GM19463 (cell line): Measurements from ENCODE around the gene C2CD2L.
"Not testable (repeated sequence)": the region's sequence is repeated elsewhere in the genome, so short reads cannot be mapped to it uniquely, and the experiment has no call there.

Experiments
- ATAC-seq: cut with Tn5 transposase; IDR thresholded peaks from one replicate; pipeline ENCODE4 v1.9.1; 2021; ENCODE audit warnings: mild to moderate bottlenecking, moderate library complexity; ENCODE audit not compliant: unreplicated experiment

Gene C2CD2L

GRCh38 chr11:119149018-119149785 is 42.1 kb downstream of the C2CD2L start, which contains the start of gene ABCG4:
Gene ABCG4, plus strand, starts transcription at chr11:119149052. Its CDS starts 914 bp downstream, at chr11:119149966.
- no peak for ATAC-seq

- no peak for ATAC-seq
Measured at GRCh38 chr11:119149786-119150275, 42.7 kb downstream of the C2CD2L start.

DNA sequence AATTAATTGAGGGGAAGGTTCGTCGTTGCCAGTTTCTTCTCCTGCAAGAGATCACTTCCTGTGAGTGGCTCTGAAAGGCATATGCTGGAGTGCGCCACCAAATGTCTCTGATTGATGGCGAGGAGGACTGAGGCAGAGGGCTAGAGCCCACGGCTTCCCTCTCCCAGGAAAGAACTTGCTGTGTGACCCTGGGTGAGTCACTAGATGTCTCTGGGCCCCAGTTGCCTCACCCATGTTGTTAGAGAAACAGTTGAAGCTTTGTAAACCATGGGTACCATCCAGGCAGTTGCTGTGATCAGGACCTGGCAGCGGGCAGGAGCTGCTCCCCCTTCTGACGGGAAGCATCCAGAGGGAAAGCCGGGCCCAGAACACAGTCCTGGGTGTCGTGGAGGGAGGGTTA is 44.9 kb downstream of the C2CD2L start:
- ATAC-seq, result no peak

DNA sequence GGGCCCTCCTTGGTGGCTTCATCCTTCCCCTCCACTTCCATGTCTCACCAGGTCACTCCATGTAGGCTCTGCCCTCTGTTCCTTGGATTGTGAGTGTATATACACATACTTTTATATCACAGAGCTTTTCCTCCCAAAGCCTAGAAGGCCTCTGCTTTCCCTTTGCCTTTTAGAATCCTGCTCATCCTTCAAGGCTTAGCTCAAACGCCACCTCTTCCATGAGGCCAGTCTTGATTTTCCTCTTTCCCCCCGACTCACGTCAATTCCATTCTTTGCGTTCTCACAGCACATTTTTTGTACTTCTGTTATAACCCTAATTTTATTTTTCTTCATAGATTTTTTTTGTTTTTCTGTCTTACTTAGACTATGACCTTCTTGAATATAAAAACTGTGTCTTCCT is 45.5 kb downstream of the C2CD2L start:
- ATAC-seq, result no peak

DNA sequence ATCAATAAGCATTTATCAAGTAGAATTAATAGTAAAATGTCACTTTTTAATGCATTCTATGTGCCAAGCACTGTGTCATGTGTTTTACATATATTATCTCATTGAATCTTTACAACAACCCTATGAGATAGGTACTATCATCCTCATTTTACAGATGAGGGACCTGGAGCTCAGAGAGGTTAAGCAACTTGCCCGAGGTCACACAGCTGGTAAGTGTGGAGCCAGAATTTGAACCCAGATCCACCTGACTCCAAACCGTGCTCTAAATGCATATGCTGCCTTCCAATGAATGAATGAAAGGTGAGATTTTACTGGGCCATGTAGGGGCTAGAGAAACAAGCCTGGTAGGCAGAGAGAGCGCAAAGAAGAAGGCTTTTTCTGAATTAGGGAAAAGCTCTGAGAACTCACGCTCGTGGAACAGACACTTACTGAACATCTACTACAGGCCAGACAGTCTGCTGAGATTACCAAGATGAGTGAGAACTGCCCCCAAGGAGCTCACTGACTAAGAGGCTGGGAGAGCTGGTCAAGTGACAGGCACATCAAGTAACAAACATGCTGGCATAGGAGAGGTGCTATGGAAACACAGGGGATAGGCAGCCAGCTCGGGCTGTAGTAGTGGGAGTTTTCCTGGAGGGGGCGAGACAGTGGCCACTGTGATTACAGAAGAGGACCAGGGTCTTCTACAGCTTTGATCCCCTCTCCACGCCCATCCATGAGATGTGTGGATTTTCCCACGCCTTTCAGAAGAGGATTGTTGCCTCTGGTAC is 46.1 kb downstream of the C2CD2L start:
- no peak for ATAC-seq

GRCh38 chr11:119154178-119154577 is 47.0 kb downstream of the C2CD2L start:
- ATAC-seq, result no peak

GRCh38 chr11:119155733-119156492 is 48.8 kb downstream of the C2CD2L start:
- no peak for ATAC-seq

- no peak for ATAC-seq
Measured at GRCh38 chr11:119156496-119156895, 49.4 kb downstream of the C2CD2L start.

- ATAC-seq, result no peak
Measured at GRCh38 chr11:119157063-119157462, 49.9 kb downstream of the C2CD2L start.

DNA sequence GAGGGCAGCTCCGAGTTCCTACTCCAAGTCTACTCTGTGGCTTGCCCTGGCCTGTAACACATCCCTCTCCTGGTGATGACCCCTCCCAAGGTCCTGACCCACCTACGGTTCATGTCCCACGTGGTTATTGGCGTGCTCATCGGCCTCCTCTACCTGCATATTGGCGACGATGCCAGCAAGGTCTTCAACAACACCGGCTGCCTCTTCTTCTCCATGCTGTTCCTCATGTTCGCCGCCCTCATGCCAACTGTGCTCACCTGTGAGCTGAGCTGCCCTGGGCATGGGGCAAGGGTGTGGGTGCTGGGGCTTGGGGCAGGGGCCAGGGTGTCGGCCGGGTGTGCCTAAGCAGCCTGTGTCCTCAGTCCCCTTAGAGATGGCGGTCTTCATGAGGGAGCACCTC is 51.3 kb downstream of the C2CD2L start:
- no peak for ATAC-seq

GRCh38 chr11:119160151-119160550 is 53.0 kb downstream of the C2CD2L start:
- ATAC-seq, result no peak

- ATAC-seq, result no peak
Measured at GRCh38 chr11:119161871-119162270, 54.7 kb downstream of the C2CD2L start.

DNA sequence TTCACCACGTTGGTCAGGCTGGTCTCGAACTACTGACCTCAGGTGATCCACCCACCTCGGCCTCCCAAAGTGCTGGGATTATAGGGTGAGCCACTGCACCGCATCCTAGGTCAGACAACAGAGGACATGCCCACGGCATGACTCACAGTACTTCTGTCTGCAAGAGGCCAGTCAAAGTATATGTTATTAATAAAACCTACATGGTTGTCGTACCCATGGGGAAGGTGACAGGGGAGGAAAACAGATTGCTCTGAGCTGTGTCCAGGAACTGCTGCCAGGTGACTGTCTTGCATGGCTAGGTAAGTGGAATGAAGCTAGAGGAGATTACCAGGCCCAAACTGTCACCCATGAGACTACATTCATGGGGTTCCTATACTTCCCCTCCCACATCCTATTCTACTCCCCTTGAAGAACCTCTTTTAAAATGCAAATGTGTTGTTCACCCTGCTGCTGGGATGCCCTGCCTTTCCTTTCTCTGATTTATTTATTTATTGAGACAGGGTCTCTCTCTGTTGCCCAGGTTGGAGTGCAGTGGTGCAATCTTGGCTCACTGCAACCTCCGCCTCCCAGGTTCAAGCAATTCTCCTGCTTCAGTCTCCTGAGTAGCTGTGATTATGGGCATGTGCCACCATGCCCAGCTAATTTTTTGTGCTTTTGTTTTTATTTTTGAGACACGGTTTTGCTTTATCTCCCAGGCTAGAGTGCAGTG is 59.4 kb downstream of the C2CD2L start:
- ATAC-seq, result no peak

- ATAC-seq, result not testable (repeated sequence)
Measured at GRCh38 chr11:119167077-119167458, 59.9 kb downstream of the C2CD2L start.

DNA sequence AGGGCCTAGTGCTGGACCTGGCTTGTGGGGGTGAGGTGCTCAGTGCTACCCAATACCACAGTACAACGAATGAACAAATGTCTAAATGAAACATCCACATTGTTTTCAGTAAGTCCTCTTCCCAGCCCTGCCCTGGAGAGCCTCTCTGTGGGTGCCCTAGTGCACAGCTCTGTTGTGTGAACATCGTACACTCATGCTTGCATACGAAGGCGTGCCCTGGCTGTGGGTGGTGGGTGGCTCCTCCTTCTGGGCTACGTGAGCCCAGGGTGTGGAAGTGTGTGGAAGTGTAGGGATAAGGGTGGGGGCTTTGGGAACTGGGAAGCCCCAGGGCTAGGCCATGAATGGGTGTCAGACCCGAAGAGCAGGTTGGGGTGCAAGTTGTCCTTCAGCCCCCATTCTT is 60.8 kb downstream of the C2CD2L start:
- no peak for ATAC-seq
